Measurements from ENCODE around the gene TUBA3E.
"Not testable (repeated sequence)": the region's sequence is repeated elsewhere in the genome, so short reads cannot be mapped to it uniquely, and the experiment has no call there.

Gene TUBA3E

DNA sequence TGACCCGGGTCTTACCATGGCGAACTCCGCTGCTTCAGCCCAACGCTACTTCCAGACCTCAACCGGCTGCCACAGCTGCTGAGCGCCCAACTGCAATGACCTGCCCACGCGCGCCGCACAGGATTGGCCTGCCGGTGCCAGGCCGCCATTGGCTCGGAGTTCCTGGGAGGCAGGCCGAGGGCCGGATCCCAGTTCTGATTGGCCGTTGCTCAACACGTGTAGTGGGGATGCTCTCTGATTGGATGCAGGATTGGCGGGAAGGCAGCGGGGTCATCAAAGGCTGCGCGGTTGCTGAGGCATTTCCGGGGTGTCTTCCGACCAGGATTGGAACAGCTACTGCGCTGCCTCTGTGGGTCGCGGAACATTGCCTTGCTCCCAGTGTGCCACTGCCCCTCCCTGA, at the start of gene TUBA3E:
Gene TUBA3E (minus strand): TSS at position 97 of the 400 bp plus-strand sequence. CDS start 79 bp downstream, at position 18.
- no peak for DNase-seq

DNA sequence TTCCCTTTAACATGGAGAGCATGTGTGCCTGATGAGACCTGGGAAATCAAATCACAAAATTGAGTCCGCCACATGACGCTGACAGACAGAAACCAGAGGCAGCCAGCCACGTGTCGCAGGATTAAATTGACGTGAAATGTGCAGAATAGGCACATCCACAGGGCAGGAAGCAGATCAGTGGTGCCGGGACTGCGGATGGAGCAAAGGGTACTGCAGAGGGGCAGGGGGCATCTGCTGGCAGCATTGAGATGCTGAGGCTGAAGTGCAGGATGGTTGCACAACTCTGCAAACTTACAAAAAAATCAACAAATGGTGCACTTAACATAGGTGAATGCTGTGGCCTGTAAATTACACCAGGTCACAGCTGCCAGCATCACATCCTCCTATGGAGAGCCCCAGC, 48.2 kb upstream of the TUBA3E start:
- DNase-seq = no peak

DNA sequence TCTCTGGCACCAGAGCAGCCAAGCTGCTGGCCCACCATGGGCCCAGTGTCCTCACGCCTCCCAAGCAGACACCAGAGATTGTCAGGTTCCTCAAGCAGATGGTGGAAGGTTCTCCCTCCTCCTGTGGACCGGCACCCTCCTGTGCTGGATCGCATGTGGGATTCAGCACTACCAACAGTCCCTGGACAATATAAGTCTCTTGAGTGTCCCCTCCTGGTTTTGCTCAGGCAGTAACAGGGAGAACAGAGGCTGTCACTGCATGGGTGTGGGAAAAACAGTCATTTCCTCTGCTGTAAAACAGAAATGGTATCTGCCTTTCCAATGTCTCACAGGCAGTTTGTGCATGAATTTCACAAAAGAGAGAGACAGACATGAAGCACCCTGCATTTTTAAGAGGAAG, 47.7 kb upstream of the TUBA3E start:
- DNase-seq = no peak

DNA sequence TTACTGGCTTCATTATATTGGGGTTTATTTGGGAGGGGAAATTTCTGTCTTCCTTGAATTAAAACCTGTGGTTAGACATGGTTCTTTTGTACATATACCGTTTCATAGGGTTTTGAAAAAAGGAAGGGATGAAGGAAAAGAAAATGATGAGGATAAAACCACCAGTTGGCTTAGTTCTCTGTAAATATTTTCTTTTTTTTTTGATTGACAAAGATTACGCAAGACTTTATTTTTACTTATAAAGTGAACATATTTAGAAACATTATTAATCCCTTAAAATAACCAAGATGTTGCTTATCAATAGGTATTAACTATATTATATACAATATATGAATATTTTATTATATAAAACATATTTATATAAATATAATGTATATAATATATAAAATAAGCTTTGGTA, 45.1 kb upstream of the TUBA3E start:
- no peak for DNase-seq

DNA sequence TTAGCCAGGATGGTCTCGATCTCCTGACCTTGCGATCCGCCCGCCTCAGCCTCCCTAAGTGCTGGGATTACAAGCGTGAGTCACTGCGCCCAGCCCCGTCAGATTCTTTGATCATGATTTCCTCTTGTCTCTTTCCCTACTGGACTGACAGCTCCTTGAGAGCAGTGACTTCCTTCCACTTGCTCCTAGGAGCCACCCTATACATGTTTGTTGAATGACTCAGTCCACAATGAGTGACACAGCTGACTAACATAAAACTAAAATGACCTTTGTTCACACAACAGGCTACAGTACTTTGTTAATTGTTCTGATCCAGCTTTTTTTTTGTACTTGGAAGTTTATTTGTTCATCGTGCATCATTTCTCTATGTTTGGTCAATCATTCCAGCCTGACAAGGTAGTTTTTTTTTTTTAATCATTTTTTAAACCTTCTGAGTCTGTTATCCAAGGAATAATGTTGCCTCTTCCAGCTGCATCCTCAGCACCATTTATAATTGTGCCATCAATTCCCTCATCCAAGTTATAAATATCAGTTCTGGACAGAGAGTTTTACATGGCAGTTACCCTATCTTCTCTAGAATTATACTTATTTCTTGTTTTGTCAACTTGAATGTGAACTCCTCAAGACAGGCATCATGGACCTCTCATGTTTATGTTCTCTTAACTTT, 42.9 kb upstream of the TUBA3E start:
- DNase-seq = no peak

DNA sequence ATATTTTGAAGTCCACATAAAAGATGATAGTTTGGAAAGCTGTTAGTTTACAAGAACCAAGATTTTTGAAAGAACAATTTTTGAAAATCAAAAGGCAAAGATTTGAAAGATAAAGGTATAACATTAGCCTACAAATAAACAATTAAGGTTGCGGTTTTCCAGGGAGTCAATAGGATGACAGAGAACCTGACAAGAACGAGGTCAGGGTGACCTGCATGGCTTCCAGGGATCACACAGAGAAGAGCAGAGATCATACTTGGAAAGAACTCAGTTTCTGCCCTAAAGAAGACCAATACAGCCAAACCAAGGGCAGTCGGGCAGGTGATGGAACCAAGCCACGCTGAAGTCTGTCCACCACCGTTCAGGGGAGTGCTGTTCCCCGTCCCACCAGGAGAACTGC, 41.3 kb upstream of the TUBA3E start:
- not testable (repeated sequence) for DNase-seq

DNA sequence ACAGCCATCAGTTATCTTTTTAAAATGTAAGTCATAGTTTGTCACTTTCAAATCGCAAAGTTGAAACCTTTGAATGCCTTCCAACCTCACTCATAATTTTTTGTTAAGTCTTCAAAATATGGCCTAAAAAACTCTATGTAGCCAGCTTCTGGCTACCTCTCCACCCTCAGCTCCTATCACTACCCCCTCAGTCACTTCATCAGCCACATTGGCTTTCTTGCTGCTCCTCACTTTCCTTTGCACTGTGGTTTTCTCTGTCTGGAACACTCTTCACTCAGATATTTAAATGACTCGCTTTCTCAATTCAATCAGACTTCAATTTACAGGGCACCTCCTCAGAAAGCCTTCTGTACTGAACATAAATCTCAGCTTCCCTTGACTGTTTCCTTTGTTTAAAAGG, 34.8 kb upstream of the TUBA3E start:
- DNase-seq = not testable (repeated sequence)

DNA sequence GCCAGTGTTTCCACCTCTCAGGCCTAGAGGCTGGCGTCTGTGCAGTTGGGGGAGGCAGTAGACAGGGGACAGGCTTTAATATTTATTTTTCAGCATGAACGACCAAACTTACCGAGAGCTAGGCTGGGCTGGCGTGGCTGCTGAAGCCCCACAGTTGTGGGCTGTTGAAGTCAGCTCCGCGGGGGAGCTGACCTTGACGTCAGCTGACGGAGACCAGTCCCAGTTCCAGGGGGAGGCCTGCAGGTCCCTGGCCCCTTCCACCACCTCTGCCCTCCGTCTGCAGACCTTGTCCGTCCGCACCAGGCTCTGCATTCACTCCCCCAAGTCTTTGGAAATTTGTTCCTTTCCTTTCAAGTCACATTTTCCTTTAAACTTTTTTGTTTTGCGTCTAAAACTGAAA, 33.4 kb upstream of the TUBA3E start:
- DNase-seq = no peak

DNA sequence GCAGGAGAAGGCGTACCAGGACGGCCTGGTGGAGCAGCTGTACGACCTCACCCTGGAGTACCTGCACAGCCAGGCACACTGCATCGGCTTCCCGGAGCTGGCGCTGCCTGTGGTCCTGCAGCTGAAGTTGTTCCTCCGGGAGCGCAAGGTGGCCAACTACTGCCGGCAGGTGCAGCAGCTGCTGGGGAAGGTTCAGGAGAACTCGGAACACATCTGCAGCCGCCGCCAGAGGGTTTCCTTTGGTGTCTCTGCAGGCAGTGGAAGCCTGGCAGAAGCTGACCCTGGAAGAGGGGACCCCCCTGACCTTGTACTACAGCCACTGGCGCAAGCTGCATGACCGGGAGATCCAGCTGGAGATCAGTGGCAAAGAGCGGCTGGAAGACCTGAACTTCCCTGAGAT, 32.7 kb upstream of the TUBA3E start:
- DNase-seq = not testable (repeated sequence)

DNA sequence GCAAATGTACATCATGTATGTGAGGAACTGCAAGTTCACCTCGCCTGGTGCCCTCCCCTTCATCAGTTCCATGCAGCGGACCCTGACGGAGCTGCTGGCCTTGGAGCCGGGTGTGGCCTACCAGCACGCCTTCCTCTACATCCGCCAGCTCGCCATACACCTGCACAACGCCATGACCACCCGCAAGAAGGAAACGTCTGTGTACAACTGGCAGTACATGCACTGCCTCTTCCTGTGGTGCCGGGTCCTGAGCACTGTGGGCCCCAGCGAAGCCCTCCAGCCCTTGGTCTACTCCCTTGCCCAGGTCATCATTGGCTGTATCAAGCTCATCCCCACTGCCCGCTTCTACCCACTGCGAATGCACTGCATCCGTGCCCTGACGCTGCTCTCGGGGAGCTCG, 32.1 kb upstream of the TUBA3E start:
- DNase-seq = not testable (repeated sequence)

DNA sequence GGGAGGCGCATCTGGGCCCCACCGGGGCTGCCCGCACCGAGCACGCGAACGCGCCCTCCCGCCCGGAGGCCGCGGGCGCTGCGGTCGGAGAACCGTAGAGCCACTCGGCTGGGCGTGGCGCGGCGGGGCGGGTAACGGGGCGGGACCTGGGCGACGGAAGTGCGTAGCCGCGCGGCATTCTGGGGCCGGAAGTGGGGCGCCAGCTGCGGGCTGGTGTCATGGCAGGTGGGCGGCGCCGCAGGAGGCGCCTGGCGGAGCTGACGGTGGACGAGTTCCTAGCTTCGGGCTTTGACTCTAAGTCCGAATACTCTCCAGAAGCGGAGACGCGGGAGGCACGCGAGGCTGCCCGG, 30.9 kb upstream of the TUBA3E start:
- DNase-seq = peak in 1 of 2 experiments; percentile 14

DNA sequence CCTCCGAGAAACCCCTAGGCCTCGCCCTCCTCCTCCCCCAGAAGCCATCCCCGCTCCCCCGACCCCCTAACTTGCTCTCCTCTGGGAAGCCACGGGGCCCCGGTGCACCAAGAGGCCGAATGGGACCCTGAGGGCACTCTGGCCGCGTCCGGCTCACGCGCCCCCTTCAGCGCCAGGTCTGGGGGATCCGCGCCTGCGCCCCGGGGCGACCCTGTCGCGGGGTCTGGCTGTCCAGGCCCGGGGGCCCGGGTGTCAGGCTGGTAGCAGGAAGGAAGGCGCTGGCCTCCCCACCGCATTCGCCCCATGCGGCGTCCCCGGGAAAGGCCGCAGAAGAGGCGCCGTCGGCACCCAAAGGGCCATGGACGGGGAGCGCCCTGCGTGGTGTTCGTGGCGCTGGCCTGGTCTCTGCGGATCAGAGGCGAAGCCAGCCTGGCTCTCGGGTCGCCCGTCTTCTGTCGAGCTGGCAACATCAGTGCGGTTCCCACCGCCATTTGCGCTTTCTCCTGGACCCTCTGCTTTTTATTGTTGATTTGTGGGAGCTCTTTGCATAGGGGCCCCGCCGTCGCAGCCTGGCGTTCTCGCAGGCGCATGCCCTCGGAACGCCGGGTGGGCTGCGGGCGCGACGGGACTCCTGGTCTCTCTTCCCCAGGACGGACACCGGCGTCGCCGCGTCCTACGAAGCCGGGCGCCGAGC, 30.4 kb upstream of the TUBA3E start:
- DNase-seq = not testable (repeated sequence)

DNA sequence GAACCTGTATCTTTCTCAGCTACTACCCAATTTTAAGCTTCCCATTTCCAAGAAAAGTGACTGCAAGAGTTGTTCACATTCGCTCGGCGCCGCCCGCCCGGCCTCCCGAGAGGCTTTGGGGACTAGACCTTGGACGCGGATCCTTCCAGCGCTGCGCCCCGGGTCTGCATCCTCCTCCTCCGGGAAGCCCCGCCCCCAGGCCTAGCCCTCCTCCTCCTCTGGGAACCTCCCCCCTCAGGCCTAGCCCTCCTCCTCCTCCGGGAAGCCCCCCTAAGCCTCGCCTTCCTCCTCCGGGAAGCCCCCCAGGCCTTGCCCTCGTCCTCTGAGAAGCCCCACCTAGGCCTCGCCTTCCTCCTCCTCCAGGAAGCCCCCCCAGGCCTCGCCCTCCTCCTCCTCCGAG, 29.8 kb upstream of the TUBA3E start:
- not testable (repeated sequence) for DNase-seq

DNA sequence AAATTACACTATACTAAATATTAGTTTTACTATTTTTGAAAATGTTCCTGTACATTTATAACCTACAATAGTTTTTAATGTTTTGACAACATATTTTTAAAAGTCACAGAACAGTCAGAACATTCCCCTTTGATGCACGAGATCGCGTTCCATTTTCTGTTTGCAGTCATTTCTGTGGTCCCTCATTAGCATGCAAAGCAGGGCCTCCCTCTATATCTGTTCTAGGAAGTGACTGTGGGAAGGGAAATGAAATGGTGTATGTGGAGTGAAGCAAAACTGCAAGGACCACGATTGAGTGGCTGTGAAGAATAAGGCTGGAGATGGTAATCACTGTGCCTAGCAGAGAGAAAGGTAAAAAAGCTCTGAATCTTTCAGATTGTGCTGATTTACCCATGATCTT, 24.3 kb upstream of the TUBA3E start:
- DNase-seq = not testable (repeated sequence)

DNA sequence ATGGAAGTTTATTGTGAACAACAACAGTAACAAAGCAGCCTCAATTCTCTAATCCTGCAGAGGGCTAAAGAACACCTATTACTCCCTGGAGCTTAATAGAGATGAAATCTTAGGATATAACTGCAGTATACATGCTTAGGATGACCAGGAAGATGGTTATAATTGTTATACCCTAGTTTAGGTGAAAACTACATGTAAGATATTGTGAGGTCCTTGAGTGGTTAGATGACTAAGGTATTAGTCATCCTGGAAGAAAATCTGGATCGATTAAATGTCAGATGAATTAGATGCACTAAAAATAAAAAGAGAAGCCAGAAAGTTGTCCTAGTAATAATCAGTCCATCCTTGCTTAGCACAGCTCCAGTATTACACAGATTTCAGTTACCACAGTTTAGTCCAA, 22.3 kb upstream of the TUBA3E start:
- not testable (repeated sequence) for DNase-seq

DNA sequence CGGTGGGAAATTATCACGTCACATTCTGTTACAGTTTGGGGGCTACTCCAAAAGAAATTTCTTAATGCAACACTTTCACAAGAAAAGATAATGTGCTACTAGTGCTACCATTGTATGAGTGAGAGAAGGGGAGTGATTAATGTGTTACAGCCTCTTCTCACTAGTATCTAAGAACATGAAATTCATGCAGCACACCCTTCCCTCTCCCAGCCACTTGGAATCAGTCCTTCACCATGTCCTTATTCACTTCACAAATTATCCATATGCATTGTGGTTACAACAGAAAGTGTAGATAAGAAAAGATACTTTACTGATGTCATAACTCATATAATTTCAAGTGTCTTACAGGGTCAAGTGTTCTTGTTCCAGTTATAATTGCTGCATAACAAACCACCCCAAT, 20.9 kb upstream of the TUBA3E start:
- not testable (repeated sequence) for DNase-seq

DNA sequence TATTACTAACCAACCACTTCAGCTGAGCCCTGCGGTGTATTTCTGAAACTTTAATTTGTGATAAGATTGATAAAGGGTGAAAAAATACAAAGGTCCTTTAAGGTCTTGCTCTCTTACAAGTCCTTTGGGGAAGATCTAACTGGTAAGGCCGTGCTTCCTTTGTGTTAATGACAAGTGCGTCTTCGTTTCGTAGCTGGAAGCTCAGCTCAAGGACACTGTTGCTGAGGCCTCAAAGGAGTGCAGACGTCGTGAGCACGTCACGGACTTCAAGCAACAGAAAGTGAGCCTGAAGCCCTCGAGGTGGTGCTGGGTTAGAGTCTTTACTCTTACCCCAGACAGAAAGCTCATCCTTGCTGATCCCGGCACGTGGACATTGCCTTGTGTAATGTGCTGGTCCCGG, 8.8 kb upstream of the TUBA3E start:
- not testable (repeated sequence) for DNase-seq

DNA sequence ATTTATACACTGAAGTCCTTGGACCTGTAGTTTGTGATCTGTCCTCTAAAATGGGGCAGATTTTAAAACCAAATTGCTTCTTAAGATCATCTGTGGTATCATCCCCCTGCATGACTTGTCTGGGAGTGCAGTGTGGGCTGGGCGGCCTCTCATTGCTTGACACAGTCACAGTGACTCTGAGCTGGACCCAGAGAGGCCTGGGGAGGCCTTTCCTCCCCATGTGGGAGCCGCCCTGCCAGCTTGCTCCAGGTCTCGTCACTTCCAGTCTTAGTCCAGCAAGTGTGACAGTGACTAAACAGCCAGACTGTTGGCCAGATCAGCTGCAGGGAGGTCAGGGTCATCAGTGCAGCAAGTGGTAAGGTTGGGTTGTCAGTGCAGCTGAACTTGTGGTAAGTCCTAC, 4.9 kb upstream of the TUBA3E start:
- DNase-seq = not testable (repeated sequence)

DNA sequence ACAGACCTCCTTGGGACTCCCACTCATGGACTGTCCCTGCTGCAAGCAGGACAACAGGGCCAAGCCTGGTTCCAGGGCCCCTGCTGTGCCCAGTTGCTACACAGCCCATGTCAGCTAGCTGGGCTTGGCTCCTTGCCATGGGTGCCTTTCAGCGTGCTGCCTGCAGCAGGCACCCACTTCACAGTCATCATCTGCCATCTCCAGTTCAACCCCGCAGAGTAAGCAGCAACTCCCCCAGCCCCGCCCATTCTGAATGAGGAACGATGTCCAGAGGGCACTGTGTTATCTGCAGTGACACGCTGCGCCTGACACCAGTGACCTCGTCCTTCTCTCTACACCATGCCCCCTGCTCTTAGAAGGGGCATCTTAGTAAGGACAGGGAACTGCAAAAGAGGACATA, 4.3 kb upstream of the TUBA3E start:
- not testable (repeated sequence) for DNase-seq

DNA sequence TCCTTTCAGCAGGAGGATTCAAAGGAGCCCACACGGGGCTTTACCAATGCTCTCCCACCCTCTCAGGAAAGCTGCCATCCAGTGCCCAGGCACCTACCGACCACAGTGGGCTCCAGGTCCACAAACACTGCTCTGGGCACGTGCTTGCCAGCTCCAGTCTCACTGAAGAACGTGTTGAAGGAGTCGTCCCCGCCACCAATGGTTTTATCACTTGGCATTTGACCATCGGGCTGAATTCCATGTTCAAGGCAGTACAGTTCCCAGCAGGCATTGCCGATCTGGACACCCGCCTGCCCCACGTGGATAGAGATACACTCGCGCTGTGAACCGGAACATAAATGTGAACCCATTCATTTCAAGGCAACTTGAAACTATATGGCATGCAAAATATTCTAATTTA, 2.2 kb downstream of the TUBA3E start:
- DNase-seq = not testable (repeated sequence)

DNA sequence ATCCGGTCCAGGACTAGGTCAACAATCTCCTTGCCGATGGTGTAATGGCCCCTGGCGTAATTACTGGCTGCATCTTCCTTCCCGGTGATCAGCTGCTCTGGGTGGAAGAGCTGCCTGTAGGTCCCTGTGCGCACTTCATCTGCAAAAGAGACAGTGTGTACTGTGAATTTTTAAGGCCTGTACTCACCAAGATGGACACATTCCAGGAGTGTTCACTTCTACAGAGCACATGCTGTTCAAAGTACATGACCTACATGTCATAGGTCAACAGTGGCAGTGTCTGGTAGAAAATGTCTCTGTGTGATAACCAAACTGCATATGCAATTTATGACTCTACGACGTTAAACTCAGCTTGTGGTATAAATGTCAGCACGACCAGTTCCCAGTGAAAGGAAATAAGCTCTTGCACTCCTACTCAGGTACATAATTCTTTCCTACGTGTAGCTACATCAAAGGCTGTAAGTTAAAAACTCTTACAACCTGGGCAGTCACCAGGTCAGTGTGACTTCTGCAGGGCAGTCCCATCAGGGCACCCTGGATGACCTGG, 3.1 kb downstream of the TUBA3E start:
- not testable (repeated sequence) for DNase-seq

DNA sequence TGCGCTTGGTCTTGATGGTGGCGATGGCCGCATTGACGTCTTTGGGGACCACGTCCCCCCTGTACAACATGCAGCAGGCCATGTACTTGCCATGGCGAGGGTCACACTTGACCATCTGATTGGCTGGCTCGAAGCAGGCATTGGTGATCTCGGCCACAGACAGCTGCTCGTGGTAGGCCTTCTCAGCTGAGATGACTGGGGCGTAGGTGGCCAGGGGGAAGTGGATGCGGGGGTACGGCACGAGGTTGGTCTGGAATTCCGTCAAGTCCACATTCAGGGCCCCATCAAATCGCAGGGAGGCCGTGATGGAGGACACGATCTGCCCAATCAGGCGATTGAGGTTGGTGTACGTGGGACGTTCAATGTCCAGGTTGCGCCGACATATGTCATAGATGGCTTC, 4.4 kb downstream of the TUBA3E start:
- DNase-seq = not testable (repeated sequence)

DNA sequence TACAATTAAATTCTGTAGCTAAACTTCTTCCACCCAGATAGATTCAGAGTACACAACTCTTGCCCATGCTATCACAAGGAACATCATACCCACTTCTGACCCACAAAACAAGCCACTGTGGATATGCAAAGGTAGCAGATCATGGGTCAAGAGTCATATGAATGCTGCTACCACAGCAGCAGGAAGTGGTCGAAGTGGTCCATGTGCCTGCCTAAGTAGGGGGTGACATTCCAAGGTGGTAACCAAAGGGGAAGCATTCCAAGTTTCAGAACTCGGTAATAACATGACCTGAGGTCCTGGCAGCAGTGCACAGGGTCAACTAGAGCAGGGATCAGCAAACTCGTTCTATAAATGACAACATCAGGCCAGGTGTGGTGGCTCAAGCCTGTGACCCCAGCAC, 5.8 kb downstream of the TUBA3E start:
- not testable (repeated sequence) for DNase-seq

DNA sequence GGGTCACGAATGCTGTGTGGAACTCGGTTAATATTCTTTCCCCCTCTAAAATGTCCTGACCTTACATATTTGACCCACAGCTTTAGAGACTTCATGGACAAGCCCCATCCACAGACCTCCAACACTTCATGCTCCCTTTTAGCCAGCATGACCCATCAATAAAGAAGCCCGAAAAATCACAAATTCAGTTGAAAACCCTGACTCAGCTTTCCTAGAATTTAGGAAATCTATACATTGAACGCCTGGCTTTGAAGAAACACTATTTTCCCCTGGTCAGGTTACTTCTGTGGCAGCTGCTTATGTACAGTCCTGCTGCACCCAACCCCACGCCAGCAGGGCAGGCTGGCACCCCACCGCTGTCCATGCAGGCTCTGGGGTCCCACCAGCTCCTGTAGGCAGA, 6.9 kb downstream of the TUBA3E start:
- DNase-seq = not testable (repeated sequence)

Data from stimulated activated CD4-positive, alpha-beta T cell treated with anti-CD3 and anti-CD28 coated beads, Interleukin-4, amount 100 ng/mL, for 4 hours (primary cell).